Cardiac muscle cell (in vitro differentiated cells and primary cell): Measurements from ENCODE around the gene NCAPD3. TPM values are rescaled to one million over a fixed set of nuclear protein-coding genes. Genes with fewer than 3 reads are reported as not detected.
A peak's percentile ranks its signal among the peaks of the same experiment; 100 is the strongest.

Experiments used
- DNase-seq, 2 donors: peaks; one replicate each; pipeline versions ENCODE4 v3.0.0 to v3.0.0-alpha.2; 2010 to 2017; ENCODE audit warnings: low read depth in 1 of 2, low spot score in 1 of 2
- H3K27ac ChIP-seq: fragments of 200-600 bp; sonication (generic); 2 replicates; pipeline ENCODE4 v1.5.1; 2016
- H3K27me3 ChIP-seq: fragments of 200-600 bp; sonication (generic); 2 replicates; pipeline ENCODE4 v1.6.0; 2016; ENCODE audit warnings: control low read depth
- H3K36me3 ChIP-seq: fragments of 200-600 bp; sonication (generic); 2 replicates; pipeline ENCODE4 v1.5.1; 2016; ENCODE audit warnings: control low read depth
- H3K4me1 ChIP-seq: fragments of 200-600 bp; sonication (generic); 2 replicates; pipeline ENCODE4 v1.8.1; 2017; ENCODE audit warnings: low read depth, mild to moderate bottlenecking, mixed run types
- H3K4me3 ChIP-seq: fragments of 200-600 bp; sonication (generic); 2 replicates; pipeline ENCODE4 v1.5.1; 2016; ENCODE audit warnings: mild to moderate bottlenecking
- H3K9me3 ChIP-seq: fragments of 200-600 bp; sonication (generic); 2 replicates; pipeline ENCODE4 v1.5.1; 2017; ENCODE audit warnings: low read depth, mild to moderate bottlenecking, control low read depth
- CTCF ChIP-seq: IDR thresholded peaks from 2 replicates; pipeline ENCODE4 v1.5.1; 2012; ENCODE audit warnings: low read depth, mild to moderate bottlenecking, low read length
- polyA plus RNA-seq: library from polyadenylated mRNA; unstranded; fragments of >200 nt; fragmentation: Nextera tagmentation; extraction: Ambion mirVana; gene quantifications from 2 replicates; pipeline ENCODE4 v1.2.1, GENCODE V29; 2016
- total RNA-seq: library from RNA; depleted of rRNA; stranded (reverse); fragments of >200 nt; gene quantifications from 2 replicates; pipeline ENCODE4 v1.2.3, GENCODE V29; 2016

The NCAPD3 gene
- total and polyA plus RNA-seq, 2 experiments from 2014 or later: 17.1 to 20.8 TPM

GRCh38 chr11:134231958-134232659 is 8.3 kb upstream of the NCAPD3 start:
- DNase-seq: no peak
- no peaks in the 10 kb centered on the region for H3K4me1 ChIP-seq
- no peaks in the 10 kb centered on the region for H3K9me3 ChIP-seq
- no peaks in the 10 kb centered on the region for H3K36me3 ChIP-seq
- no peak for TF ChIP-seq CTCF
- no peak overlapping the region for H3K4me3 ChIP-seq
- no peak overlapping the region for H3K27ac ChIP-seq
- no peaks in the 10 kb centered on the region for H3K27me3 ChIP-seq

- TF ChIP-seq CTCF: no peak
- DNase-seq: no peak
- Histone ChIP-seq H3K27me3 (no peaks in the 10 kb centered on the region), H3K9me3 (no peaks in the 10 kb centered on the region), H3K27ac (no peak overlapping the region), H3K4me3 (no peak overlapping the region), H3K4me1 (no peaks in the 10 kb centered on the region), H3K36me3 (no peaks in the 10 kb centered on the region)
Observed at GRCh38 chr11:134230339-134230738, 6.6 kb upstream of the NCAPD3 start.

- no peak for TF ChIP-seq CTCF
- no peaks in the 10 kb centered on the region for H3K36me3 ChIP-seq
- H3K4me1 ChIP-seq: no peaks in the 10 kb centered on the region
- DNase-seq: no peak
- H3K27ac ChIP-seq: no peak overlapping the region
- H3K9me3 ChIP-seq: no peaks in the 10 kb centered on the region
- H3K27me3 ChIP-seq: no peaks in the 10 kb centered on the region
- H3K4me3 ChIP-seq: no peak overlapping the region
Observed at GRCh38 chr11:134229126-134229790, 5.5 kb upstream of the NCAPD3 start.

- Histone ChIP-seq H3K9me3 (no peaks in the 10 kb centered on the region), H3K4me3 (no peak overlapping the region), H3K36me3 (no peaks in the 10 kb centered on the region), H3K4me1 (no peaks in the 10 kb centered on the region), H3K27ac (no peak overlapping the region), H3K27me3 (no peaks in the 10 kb centered on the region)
- TF ChIP-seq CTCF: no peak
- no peak for DNase-seq
Observed at GRCh38 chr11:134228625-134229024, 4.9 kb upstream of the NCAPD3 start.

- TF ChIP-seq CTCF: no peak
- H3K4me1 ChIP-seq: no peaks in the 10 kb centered on the region
- peak in 1 of 2 donors; percentile 18 for DNase-seq
Observed at GRCh38 chr11:134226806-134227325, 3.1 kb upstream of the NCAPD3 start.

More at GRCh38 chr11:134226806-134227325, 3.1 kb upstream of the NCAPD3 start:
- Histone ChIP-seq H3K27me3 (no peaks in the 10 kb centered on the region), H3K4me3 (no peak overlapping the region), H3K9me3 (no peaks in the 10 kb centered on the region), H3K36me3 (no peaks in the 10 kb centered on the region), H3K27ac (no peak overlapping the region)
